Neural progenitor cell (in vitro differentiated cells): ENCODE data around the gene CASTOR2.
"Not testable (repeated sequence)": the region's sequence is repeated elsewhere in the genome, so short reads cannot be mapped to it uniquely, and the experiment has no call there.

Source experiments
- EZH2 ChIP-seq: fragments of 200-600 bp; sonication (generic); IDR thresholded peaks from 2 replicates; pipeline ENCODE4 v1.6.1; 2017; ENCODE audit warnings: antibody characterized with exemption, mild to moderate bottlenecking, moderate library complexity
- EZH2phosphoT487 ChIP-seq: fragments of 200-600 bp; sonication (generic); IDR thresholded peaks from 2 replicates; pipeline ENCODE4 v1.6.1; 2017; ENCODE audit warnings: antibody characterized with exemption
- TF ChIP-seq, protein P1 (sequence below): fragments of 200-600 bp; sonication (generic); IDR thresholded peaks from 2 replicates; pipeline ENCODE4 v1.5.1; 2017; ENCODE audit warnings: antibody characterized with exemption, mild to moderate bottlenecking

GRCh38 chr7:74963704-74964510, 598 bp upstream of the CASTOR2 start:
- TF ChIP-seq, protein P1, sequence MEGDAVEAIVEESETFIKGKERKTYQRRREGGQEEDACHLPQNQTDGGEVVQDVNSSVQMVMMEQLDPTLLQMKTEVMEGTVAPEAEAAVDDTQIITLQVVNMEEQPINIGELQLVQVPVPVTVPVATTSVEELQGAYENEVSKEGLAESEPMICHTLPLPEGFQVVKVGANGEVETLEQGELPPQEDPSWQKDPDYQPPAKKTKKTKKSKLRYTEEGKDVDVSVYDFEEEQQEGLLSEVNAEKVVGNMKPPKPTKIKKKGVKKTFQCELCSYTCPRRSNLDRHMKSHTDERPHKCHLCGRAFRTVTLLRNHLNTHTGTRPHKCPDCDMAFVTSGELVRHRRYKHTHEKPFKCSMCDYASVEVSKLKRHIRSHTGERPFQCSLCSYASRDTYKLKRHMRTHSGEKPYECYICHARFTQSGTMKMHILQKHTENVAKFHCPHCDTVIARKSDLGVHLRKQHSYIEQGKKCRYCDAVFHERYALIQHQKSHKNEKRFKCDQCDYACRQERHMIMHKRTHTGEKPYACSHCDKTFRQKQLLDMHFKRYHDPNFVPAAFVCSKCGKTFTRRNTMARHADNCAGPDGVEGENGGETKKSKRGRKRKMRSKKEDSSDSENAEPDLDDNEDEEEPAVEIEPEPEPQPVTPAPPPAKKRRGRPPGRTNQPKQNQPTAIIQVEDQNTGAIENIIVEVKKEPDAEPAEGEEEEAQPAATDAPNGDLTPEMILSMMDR, result not testable (repeated sequence)
- TF ChIP-seq EZH2, EZH2phosphoT487: not testable (repeated sequence)
